H1 (cell line): ENCODE results near the gene ROM1. TPM values are rescaled to one million over a fixed set of nuclear protein-coding genes. Genes with fewer than 3 reads are reported as not detected.

Experiments
- CTCF ChIA-PET: fragments of 300-600 bp; sonication (Branson Sonifier 250); formaldehyde crosslinking; loops from one replicate; lab custom pipeline; 2021; ENCODE audit not compliant: partially characterized antibody; lab: Charles Lee
- POLR2A ChIA-PET: fragments of 300-600 bp; sonication (Branson Sonifier 250); formaldehyde crosslinking; loops from one replicate; lab custom pipeline; 2021; ENCODE audit warnings: inconsistent platforms; ENCODE audit not compliant: partially characterized antibody; lab: Charles Lee
- DNase-seq, 2 experiments: peaks; one replicate each; pipeline versions ENCODE4 v3.0.0 to v3.0.0-alpha.2; 2010 to 2022; ENCODE audit warnings: low spot score in 2 of 2, low read depth in 1 of 2, mixed read lengths in 1 of 2
- FAIRE-seq: peaks from 2 replicates; lab custom pipeline; 2011; peaks lifted over from hg19 to GRCh38; lab: Jason Lieb, UNC
- H2AFZ ChIP-seq: 2 replicates; pipeline ENCODE4 v1.8.1; 2012; ENCODE audit warnings: low read length, inconsistent platforms
- H2AK5ac ChIP-seq: 2 replicates; pipeline ENCODE4 v1.6.1; 2013; ENCODE audit warnings: low read depth, low read length
- H2BK120ac ChIP-seq: replicated peaks from 2 replicates; pipeline ENCODE3; 2013; ENCODE audit warnings: low read depth, low read length, inconsistent platforms
- H2BK12ac ChIP-seq: 2 replicates; pipeline ENCODE4 v1.6.1; 2013; ENCODE audit warnings: low read depth, low read length
- H2BK15ac ChIP-seq: 2 replicates; pipeline ENCODE4 v1.6.1; 2013; ENCODE audit warnings: low read length
- H2BK20ac ChIP-seq: 2 replicates; pipeline ENCODE4 v1.6.1; 2013; ENCODE audit warnings: low read length
- H2BK5ac ChIP-seq: 2 replicates; pipeline ENCODE4 v1.6.1; 2013; ENCODE audit warnings: low read depth, low read length
- H3K14ac ChIP-seq: 2 replicates; pipeline ENCODE4 v1.6.1; 2013; ENCODE audit warnings: inconsistent platforms; ENCODE audit not compliant: insufficient read length
- H3K18ac ChIP-seq: 2 replicates; pipeline ENCODE4 v1.6.1; 2013; ENCODE audit warnings: low read length; ENCODE audit errors: extremely low read depth
- H3K23ac ChIP-seq: 2 replicates; pipeline ENCODE4 v1.6.1; 2013; ENCODE audit warnings: inconsistent platforms; ENCODE audit not compliant: insufficient read length
- H3K23me2 ChIP-seq: 2 replicates; pipeline ENCODE4 v1.6.1; 2013; ENCODE audit warnings: low read depth, low read length
- H3K27ac ChIP-seq: 2 replicates; pipeline ENCODE4 v1.6.1; 2011; ENCODE audit warnings: low read depth, low read length, inconsistent platforms
- H3K27me3 ChIP-seq, 4 experiments: replicated peaks in 1 of 4; 1 replicate in 1 of 4; 2 replicates in 3 of 4; pipeline versions ENCODE4 v1.6.1 to v1.8.1; 2011 to 2013; ENCODE audit warnings: low read length in 3 of 4, mild to moderate bottlenecking in 3 of 4, inconsistent platforms in 2 of 4, mixed read lengths in 2 of 4, moderate library complexity in 1 of 4; ENCODE audit not compliant: control insufficient read depth in 3 of 4, insufficient read depth in 3 of 4; ENCODE audit errors: extremely low read depth in 1 of 4
- H3K36me3 ChIP-seq, 4 experiments: 2 replicates each; pipeline versions ENCODE4 v1.6.1 to v1.8.1; 2011 to 2013; ENCODE audit warnings: mild to moderate bottlenecking in 4 of 4, low read length in 3 of 4, moderate library complexity in 2 of 4, control low read depth in 1 of 4, inconsistent platforms in 1 of 4; ENCODE audit not compliant: insufficient read depth in 4 of 4, control insufficient read depth in 2 of 4
- H3K4ac ChIP-seq: replicated peaks from 2 replicates; pipeline ENCODE3; 2013; ENCODE audit warnings: low read length, low read depth, mixed read lengths, inconsistent platforms; ENCODE audit not compliant: insufficient read length
- H3K4me1 ChIP-seq, 4 experiments: replicated peaks in 1 of 4; 1 replicate in 1 of 4; 2 replicates in 3 of 4; pipeline versions ENCODE4 v1.6.1 to v1.8.1; 2011 to 2013; ENCODE audit warnings: low read length in 3 of 4, inconsistent platforms in 2 of 4, mixed read lengths in 1 of 4; ENCODE audit not compliant: insufficient read depth in 4 of 4, control insufficient read depth in 3 of 4
- H3K4me2 ChIP-seq, 2 experiments: 2 replicates each; pipeline versions ENCODE4 v1.6.1 to v1.8.1; 2011 to 2013; ENCODE audit warnings: low read depth in 2 of 2, low read length in 2 of 2, control low read depth in 1 of 2, inconsistent platforms in 1 of 2, mild to moderate bottlenecking in 1 of 2; ENCODE audit not compliant: insufficient read depth in 1 of 2
- H3K4me3 ChIP-seq, 4 experiments: fragments of 200-600, 300-600 bp in 1 of 4; sonication (generic), shearing (Covaris generic), sonication (Bioruptor Twin) in 1 of 4; 2 replicates each; pipeline versions ENCODE4 v1.5.1 to v1.8.1; 2011 to 2016; ENCODE audit warnings: low read length in 4 of 4, low read depth in 3 of 4, control low read depth in 2 of 4, inconsistent platforms in 2 of 4, mild to moderate bottlenecking in 2 of 4, mixed read lengths in 1 of 4, moderate library complexity in 1 of 4; ENCODE audit not compliant: insufficient read depth in 2 of 4; ENCODE audit errors: extremely low read depth in 1 of 4
- H3K56ac ChIP-seq: replicated peaks from 2 replicates; pipeline ENCODE3; 2013; ENCODE audit warnings: low read depth, mild to moderate bottlenecking, mixed read lengths, low read length, inconsistent platforms; ENCODE audit not compliant: insufficient read length
- H3K79me1 ChIP-seq: 2 replicates; pipeline ENCODE4 v1.6.1; 2013; ENCODE audit warnings: low read depth, low read length, control low read depth
- H3K79me2 ChIP-seq, 2 experiments: 2 replicates each; pipeline versions ENCODE4 v1.6.1 to v1.8.1; 2012 to 2013; ENCODE audit warnings: low read length in 2 of 2, mild to moderate bottlenecking in 2 of 2, inconsistent platforms in 1 of 2; ENCODE audit not compliant: insufficient read depth in 2 of 2, control insufficient read depth in 1 of 2
- H3K9ac ChIP-seq, 4 experiments: replicated peaks in 1 of 4; 1 replicate in 1 of 4; 2 replicates in 3 of 4; pipeline versions ENCODE4 v1.6.1 to v1.8.1; 2011 to 2013; ENCODE audit warnings: low read depth in 3 of 4, low read length in 3 of 4, control low read depth in 2 of 4, mild to moderate bottlenecking in 2 of 4, moderate library complexity in 2 of 4, inconsistent platforms in 1 of 4; ENCODE audit errors: extremely low read depth in 1 of 4
- H3K9me3 ChIP-seq, 2 experiments: 2 replicates each; pipeline versions ENCODE4 v1.6.1 to v1.8.1; 2012 to 2013; ENCODE audit warnings: mild to moderate bottlenecking in 2 of 2, moderate library complexity in 2 of 2, control low read depth in 1 of 2, inconsistent platforms in 1 of 2, low read depth in 1 of 2, low read length in 1 of 2, mixed read lengths in 1 of 2; ENCODE audit not compliant: insufficient read depth in 2 of 2
- H4K20me1 ChIP-seq, 2 experiments: replicated peaks in 1 of 2; 2 replicates each; pipeline versions ENCODE3 to v1.8.1; 2011 to 2013; ENCODE audit warnings: inconsistent platforms in 2 of 2, low read length in 2 of 2, mild to moderate bottlenecking in 1 of 2; ENCODE audit not compliant: insufficient read depth in 2 of 2, control insufficient read depth in 1 of 2
- H4K5ac ChIP-seq: 2 replicates; pipeline ENCODE4 v1.6.1; 2013; ENCODE audit warnings: low read length, low read depth, mixed read lengths, inconsistent platforms; ENCODE audit not compliant: insufficient read length
- H4K8ac ChIP-seq: 2 replicates; pipeline ENCODE4 v1.8.0; 2013; ENCODE audit warnings: mild to moderate bottlenecking, moderate library complexity, low read length, inconsistent platforms; ENCODE audit not compliant: insufficient read depth; ENCODE audit errors: extremely low read depth
- H4K91ac ChIP-seq: replicated peaks from 2 replicates; pipeline ENCODE3; 2013; ENCODE audit warnings: low read length, mixed read lengths, inconsistent platforms; ENCODE audit not compliant: insufficient read length
- ATF2 ChIP-seq: IDR thresholded peaks from 2 replicates; pipeline ENCODE4 v1.6.1; 2012; ENCODE audit warnings: low read length, inconsistent platforms
- CTBP2 ChIP-seq: IDR thresholded peaks from 2 replicates; pipeline ENCODE4 v1.7.0; 2011; ENCODE audit warnings: borderline replicate concordance, mild to moderate bottlenecking, moderate library complexity, mixed read lengths, low read length; ENCODE audit not compliant: insufficient read depth, insufficient read length
- EGR1 ChIP-seq: IDR thresholded peaks from 2 replicates; pipeline ENCODE4 v1.6.1; 2011; ENCODE audit warnings: low read depth, low read length, borderline replicate concordance
- JUN ChIP-seq: IDR thresholded peaks from 2 replicates; pipeline ENCODE4 v1.6.1; 2011; ENCODE audit warnings: low read depth, mild to moderate bottlenecking, improper control_type of control experiment, low read length
- KDM4A ChIP-seq: IDR thresholded peaks from one replicate; pipeline ENCODE4 v1.7.1; 2012; ENCODE audit warnings: low read depth, mild to moderate bottlenecking, moderate library complexity, low read length, inconsistent platforms; ENCODE audit not compliant: severe bottlenecking
- MAFK ChIP-seq: IDR thresholded peaks from 2 replicates; pipeline ENCODE4 v1.6.1; 2012; ENCODE audit warnings: low read depth, mild to moderate bottlenecking, improper control_type of control experiment, low read length
- POLR2A ChIP-seq, 2 experiments: IDR thresholded peaks; 1 replicate in 1 of 2; 2 replicates in 1 of 2; pipeline ENCODE4 v1.6.1; 2011; ENCODE audit warnings: low read depth in 2 of 2, low read length in 2 of 2, mild to moderate bottlenecking in 2 of 2; ENCODE audit errors: control extremely low read depth in 1 of 2
- SP1 ChIP-seq: IDR thresholded peaks from 2 replicates; pipeline ENCODE4 v1.6.1; 2011; ENCODE audit warnings: low read depth, low read length
- TAF1 ChIP-seq: IDR thresholded peaks from 2 replicates; pipeline ENCODE4 v1.6.1; 2011; ENCODE audit warnings: mild to moderate bottlenecking, low read depth, low read length
- WGBS, 2 experiments: shearing (Covaris generic) in 1 of 2; methylation state at CpG; one replicate each; pipeline versions ENCODE4 v1.1.6 to v1.1.7; 2013 to 2015; ENCODE audit warnings: low lambda C conversion rate in 2 of 2, mixed read lengths in 2 of 2, inconsistent platforms in 1 of 2, low coverage in 1 of 2, missing lambda C conversion rate in 1 of 2; ENCODE audit not compliant: insufficient replicate concordance in 2 of 2, insufficient coverage in 1 of 2, insufficient read length in 1 of 2; ENCODE audit errors: extremely low coverage in 1 of 2, missing lambda C conversion rate in 1 of 2; 5-methylcytosine and 5-hydroxymethylcytosine counted together
- polyA plus RNA-seq, 7 experiments: library from polyadenylated mRNA; depleted of rRNA in 3 of 7; stranded (reverse) in 5 of 7; unstranded in 2 of 7; fragments of >200 nt in 5 of 7; fragments of 200-250 nt in 2 of 7; gene quantifications; 1 replicate in 5 of 7; 2 replicates in 1 of 7; 4 replicates in 1 of 7; pipeline versions ENCODE4 v1.2.1 to v1.2.3, GENCODE V29; 2011 to 2013; ENCODE audit warnings: missing spikeins in 2 of 7, mixed read lengths in 2 of 7
- total RNA-seq: library from RNA; stranded (reverse); fragmentation: NEBNext Ultra II Directional; extraction: Animal tissue kit (Norgen Biotek cat#: 25700); gene quantifications from 2 replicates; pipeline ENCODE4 v1.2.1, GENCODE V29; 2021

Gene ROM1
- total and polyA plus RNA-seq, 2 of the 8 experiments (the other 6 are each of a cell fraction or from before 2014, with no cell fraction given), result 0.86 to 2.2 TPM

DNA sequence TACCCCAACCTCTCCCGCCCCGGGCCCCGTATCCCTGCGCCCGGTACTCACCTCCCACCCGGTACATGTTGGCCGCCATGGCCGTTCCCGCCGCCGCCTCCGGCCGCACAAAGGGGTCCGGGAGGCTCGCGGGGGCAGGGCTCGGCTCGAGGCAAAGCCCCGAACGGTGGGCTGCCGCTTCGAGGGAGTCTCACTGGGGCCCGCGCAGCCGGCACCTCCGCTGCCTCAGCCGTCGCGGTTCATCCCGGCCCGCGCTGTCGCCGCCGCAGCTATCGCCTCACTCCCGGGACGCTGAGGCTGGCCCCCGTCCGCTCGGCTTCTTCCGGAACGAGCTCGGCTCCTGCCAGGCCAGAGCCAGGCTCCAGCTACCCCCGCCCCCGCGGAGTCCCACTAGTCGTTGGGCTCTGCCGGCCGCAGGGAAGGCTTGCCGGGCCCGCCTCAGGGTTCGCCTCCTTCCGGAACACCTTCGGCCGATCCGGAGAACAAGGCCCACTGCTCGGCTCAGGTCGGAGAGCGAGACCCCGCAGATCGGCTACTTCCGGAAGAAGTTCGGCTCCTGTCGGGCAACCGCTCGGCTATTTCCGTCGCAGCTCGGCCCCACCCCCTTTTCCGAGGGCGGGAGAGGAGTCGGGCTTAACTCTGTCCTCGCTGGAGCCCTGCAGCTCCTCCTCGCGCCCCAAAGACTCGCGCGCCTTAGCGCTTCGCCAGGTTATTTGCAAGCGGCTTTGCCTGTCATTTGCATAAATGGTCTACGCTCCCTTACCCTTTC, 11.5 kb upstream of the ROM1 start, which contains the start of gene MTA2:
TSS of gene MTA2 (minus strand) at position 494 of the 769 bp plus-strand sequence. CDS start at position 79, 415 bp downstream.
- no peak within 1 kb of the TSS for H3K23ac ChIP-seq
- peak within 1 kb of the TSS; percentile 27; the same call in 1 of the 2 replicates for H2AFZ ChIP-seq
- H3K27me3 ChIP-seq, result peaks cover 0 to 13% (median 11%) of the 10 kb centered on the region in 4 experiments; a peak in 6 of 7 replicates
- peak within 1 kb of the TSS; percentile 88; the same call in 1 of the 2 replicates for H2BK15ac ChIP-seq
- POLR2A ChIA-PET, result interaction anchor here (0.6 to 12.3 kb wide), 33 partner anchors 9 to 280 kb away, joined by 3 to 235 read pairs (median 3); partner anchors contain the start of genes B3GAT3, C11orf98, CSKMT and EEF1G
- H2AK5ac ChIP-seq, result peak within 1 kb of the TSS; percentile 29; the same call in 1 of the 2 replicates
- H3K79me2 ChIP-seq, result peaks cover 0 to 28% of the 10 kb centered on the region in 2 experiments; a peak in 2 of 4 replicates
- peaks cover 17 to 20% (median 18%) of the 10 kb centered on the region in 4 experiments for H3K36me3 ChIP-seq
- DNase-seq (peak; percentile 98 to 100), FAIRE-seq (peak; percentile 81)
- no peaks in the 10 kb centered on the region for H3K9me3 ChIP-seq
- H3K4me2 ChIP-seq, result peak within 1 kb of the TSS; percentile 72 to 95
- H4K91ac ChIP-seq, result peak within 1 kb of the TSS; percentile 38
- peak within 1 kb of the TSS; percentile 83 to 99 (median 87) for H3K9ac ChIP-seq
- H2BK20ac ChIP-seq, result no peak within 1 kb of the TSS
- H3K18ac ChIP-seq, result peak within 1 kb of the TSS; percentile 84
- H3K27ac ChIP-seq, result peak within 1 kb of the TSS; percentile 79
- H2BK12ac ChIP-seq, result peak within 1 kb of the TSS; percentile 27; the same call in 1 of the 2 replicates
- no peak within 1 kb of the TSS for H3K14ac ChIP-seq
- H3K4ac ChIP-seq, result peak within 1 kb of the TSS; percentile 14
- H4K20me1 ChIP-seq, result peaks cover 3 to 7% of the 10 kb centered on the region in 2 experiments
- peak within 1 kb of the TSS; percentile 95 for H4K8ac ChIP-seq
- CTCF ChIA-PET, result interaction anchor here (0.9 to 2.2 kb wide), 5 partner anchors 9 to 170 kb away, joined by 3 to 24 read pairs (median 4); partner anchors contain the start of genes EEF1G, EML3, ROM1 and TUT1
- WGBS, 2 experiments, result 1% methylated on average over 63 of the region's 83 CpGs; no CpG with 5 or more reads in 1 of the 2 experiments
- H3K56ac ChIP-seq, result peak within 1 kb of the TSS; percentile 78
- peaks cover 7 to 32% (median 17%) of the 10 kb centered on the region in 4 experiments for H3K4me1 ChIP-seq
- H4K5ac ChIP-seq, result peak within 1 kb of the TSS; percentile 47
- peak within 1 kb of the TSS; percentile 74 to 86 (median 84) for H3K4me3 ChIP-seq
- peak within 1 kb of the TSS; percentile 75; the same call in 1 of the 2 replicates for H2BK5ac ChIP-seq
- H2BK120ac ChIP-seq, result no peak within 1 kb of the TSS
- peaks cover 17% of the 10 kb centered on the region; the same call in 1 of the 2 replicates for H3K23me2 ChIP-seq
- no peaks in the 10 kb centered on the region; the same call in 1 of the 2 replicates for H3K79me1 ChIP-seq
- TF ChIP-seq MAFK (no peak), ATF2 (no peak), KDM4A (peak; percentile 41), POLR2A (IDR thresholded peaks at IDR 0.05; ENCODE audit: control extremely low read depth in 1 of 2, low read depth in 2 of 2, low read length in 2 of 2) (peak in 1 of 2 experiments; percentile 78; a peak in 2 of 3 replicates), JUN (no peak), SP1 (0 out of 2 replicates have a peak, but pooled peaks have one; percentile 32), TAF1 (peak; percentile 38; the same call in 1 of the 2 replicates), CTBP2 (no peak), EGR1 (peak; percentile 62; the same call in 1 of the 2 replicates)
